ENCODE data around the gene FHL2. TPM values are rescaled to one million over a fixed set of nuclear protein-coding genes. Genes with fewer than 3 reads are reported as not detected.

Gene FHL2
- total and polyA plus RNA-seq, 9 donors, result 300 to 1,049 (median 495) TPM

DNA sequence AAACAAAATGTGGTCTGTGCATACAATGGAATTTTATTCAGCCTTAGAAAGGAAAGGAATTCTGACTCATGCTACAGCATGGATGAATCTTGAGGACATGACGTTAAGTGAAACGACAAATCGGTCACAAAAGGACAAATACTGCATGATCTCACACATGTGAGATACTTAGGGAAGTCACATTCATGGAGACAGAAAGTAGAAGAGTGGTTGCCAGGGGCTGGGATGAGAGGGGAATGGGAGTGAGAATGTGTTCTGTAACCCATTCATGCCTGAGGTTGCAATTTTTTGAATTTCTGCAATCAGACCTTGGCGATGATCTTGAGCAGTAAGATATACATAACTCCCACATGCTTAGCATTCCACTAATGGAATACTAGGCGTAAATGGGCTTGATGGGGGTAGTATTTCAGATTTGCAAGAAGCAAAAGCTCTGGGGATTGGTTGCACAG, 22.0 kb downstream of the FHL2 start:
- Histone ChIP-seq H3K27me3 (no peaks in the 10 kb centered on the region), H3K9me3 (no peaks in the 10 kb centered on the region), H3K27ac (peak overlapping the region; percentile 79 to 98), H3K36me3 (no peaks in the 10 kb centered on the region), H3K4me3 (no peak overlapping the region), H3K4me1 (ENCODE audit: insufficient read depth) (peaks cover 58% of the 10 kb centered on the region)
- WGBS, 3 donors, result 22 to 35% (median 33%) methylated on average over 5 of the region's 5 CpGs
- peak in 2 of 5 donors; percentile 6 to 8 for DNase-seq
- intact Hi-C loops (cut with DNase I), result loop anchor here in 1 of 4 donors (5.0 kb wide), 1 partner anchor 120 kb away; no protein-coding TSS in a partner anchor
- TF ChIP-seq POLR2A (IDR thresholded peaks at IDR 0.05) (no peak), EP300 (IDR thresholded peaks at IDR 0.05) (no peak)
- TF ChIP-seq, protein P1, sequence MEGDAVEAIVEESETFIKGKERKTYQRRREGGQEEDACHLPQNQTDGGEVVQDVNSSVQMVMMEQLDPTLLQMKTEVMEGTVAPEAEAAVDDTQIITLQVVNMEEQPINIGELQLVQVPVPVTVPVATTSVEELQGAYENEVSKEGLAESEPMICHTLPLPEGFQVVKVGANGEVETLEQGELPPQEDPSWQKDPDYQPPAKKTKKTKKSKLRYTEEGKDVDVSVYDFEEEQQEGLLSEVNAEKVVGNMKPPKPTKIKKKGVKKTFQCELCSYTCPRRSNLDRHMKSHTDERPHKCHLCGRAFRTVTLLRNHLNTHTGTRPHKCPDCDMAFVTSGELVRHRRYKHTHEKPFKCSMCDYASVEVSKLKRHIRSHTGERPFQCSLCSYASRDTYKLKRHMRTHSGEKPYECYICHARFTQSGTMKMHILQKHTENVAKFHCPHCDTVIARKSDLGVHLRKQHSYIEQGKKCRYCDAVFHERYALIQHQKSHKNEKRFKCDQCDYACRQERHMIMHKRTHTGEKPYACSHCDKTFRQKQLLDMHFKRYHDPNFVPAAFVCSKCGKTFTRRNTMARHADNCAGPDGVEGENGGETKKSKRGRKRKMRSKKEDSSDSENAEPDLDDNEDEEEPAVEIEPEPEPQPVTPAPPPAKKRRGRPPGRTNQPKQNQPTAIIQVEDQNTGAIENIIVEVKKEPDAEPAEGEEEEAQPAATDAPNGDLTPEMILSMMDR (IDR thresholded peaks at IDR 0.05), result no peak

DNA sequence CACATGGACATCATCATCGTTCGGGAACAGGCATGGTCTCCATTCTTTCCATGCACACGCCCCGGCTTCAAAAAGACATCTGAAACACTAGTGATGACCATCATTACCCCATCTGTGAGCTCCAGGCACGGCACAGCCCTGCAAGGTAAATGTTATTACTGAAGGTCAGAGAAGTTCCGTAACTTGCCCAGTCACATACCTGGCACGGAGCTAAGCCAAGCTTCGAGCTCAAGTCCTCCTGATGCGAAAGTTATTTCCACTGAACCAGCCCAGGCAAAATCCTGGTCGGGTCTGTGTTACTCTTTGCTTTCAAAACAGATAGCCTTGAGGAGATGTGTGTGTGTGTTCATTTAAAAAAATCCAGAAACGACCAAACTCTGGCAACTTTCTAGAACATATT, 22.8 kb downstream of the FHL2 start:
- no peak overlapping the region for H3K4me3 ChIP-seq
- intact Hi-C loops (cut with DNase I), result loop anchor here in 1 of 4 donors (5.0 kb wide), 1 partner anchor 121 kb away; no protein-coding TSS in a partner anchor

DNA sequence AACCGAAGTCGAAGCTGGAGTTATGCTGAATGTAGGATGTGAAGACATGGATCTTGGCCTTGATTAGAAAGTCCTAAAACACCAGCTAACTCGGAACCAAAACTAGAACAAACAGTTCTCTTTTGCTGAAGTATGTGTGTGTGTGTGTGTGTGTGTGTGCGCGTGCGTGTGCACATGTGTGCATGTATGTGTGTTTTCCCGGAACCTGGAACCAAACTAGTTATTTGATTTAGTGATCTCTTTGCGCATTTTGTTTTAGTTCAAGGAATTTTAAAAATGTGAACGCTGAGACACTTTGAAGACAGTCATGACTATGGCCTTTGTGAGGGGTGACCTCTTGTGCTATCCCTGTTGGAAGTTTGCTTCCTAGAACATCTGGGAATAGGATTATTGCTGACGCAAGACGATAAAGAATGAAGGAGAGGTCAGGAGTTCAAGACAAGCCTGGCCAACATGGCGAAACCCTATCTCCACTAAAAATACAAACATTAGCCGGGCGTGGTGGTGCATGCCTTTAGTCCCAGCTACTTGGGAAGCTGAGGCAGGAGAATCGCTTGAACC, 23.8 kb downstream of the FHL2 start:
- peak; percentile 65 to 81 (median 75) for DNase-seq
- H3K27ac ChIP-seq, result peak overlapping the region; percentile 79 to 98
- TF ChIP-seq POLR2A (IDR thresholded peaks at IDR 0.05), result no peak
- peak; percentile 79 for TF ChIP-seq EP300 (IDR thresholded peaks at IDR 0.05)
- TF ChIP-seq, protein P1 (IDR thresholded peaks at IDR 0.05), result peak in 1 of 3 donors; percentile 10
- no peaks in the 10 kb centered on the region for H3K9me3 ChIP-seq
- no peaks in the 10 kb centered on the region for H3K27me3 ChIP-seq
- WGBS, 3 donors, result 11 to 25% (median 12%) methylated on average over 15 of the region's 15 CpGs
- H3K4me3 ChIP-seq, result no peak overlapping the region
- no peaks in the 10 kb centered on the region for H3K36me3 ChIP-seq
- intact Hi-C loops (cut with DNase I), result loop anchor here in 1 of 4 donors (5.0 kb wide), 1 partner anchor 122 kb away; no protein-coding TSS in a partner anchor
- peaks cover 52% of the 10 kb centered on the region for H3K4me1 ChIP-seq (ENCODE audit: insufficient read depth)

More for the DNA sequence above, 22.8 kb downstream of the FHL2 start:
- Histone ChIP-seq H3K36me3 (no peaks in the 10 kb centered on the region), H3K9me3 (no peaks in the 10 kb centered on the region), H3K4me1 (ENCODE audit: insufficient read depth) (peaks cover 55% of the 10 kb centered on the region), H3K27me3 (no peaks in the 10 kb centered on the region), H3K27ac (peak overlapping the region; percentile 79 to 98)
- peak in 4 of 5 donors; percentile 37 to 60 (median 39) for DNase-seq
- TF ChIP-seq POLR2A (IDR thresholded peaks at IDR 0.05) (no peak), EP300 (IDR thresholded peaks at IDR 0.05) (no peak)
- TF ChIP-seq, protein P1 (IDR thresholded peaks at IDR 0.05), result no peak
- WGBS, 3 donors, result 30 to 54% (median 36%) methylated on average over 11 of the region's 11 CpGs

DNA sequence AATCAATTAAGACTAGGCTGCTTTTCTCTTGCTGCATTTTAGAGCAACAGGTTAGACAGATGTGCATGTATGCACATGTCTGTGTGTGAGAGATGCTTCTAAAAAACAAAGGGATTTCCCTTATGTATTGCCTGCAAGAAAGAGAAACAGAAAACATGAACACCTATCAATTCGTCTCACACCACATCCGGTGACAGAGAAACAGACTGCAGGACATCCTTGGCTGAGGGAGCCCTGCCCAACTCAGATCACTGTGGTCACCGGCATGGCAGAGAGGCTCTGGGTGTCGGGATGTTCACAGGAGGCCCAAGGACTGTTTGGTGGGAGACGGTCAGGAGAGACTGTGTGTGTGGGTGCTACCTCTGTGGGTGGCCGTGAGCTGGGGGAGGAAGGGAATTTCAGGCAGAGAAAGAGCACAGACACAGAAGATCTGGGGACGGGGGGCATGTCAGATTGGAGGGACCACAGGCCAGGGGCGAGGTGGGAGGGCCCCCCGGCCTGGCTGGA, 24.9 kb downstream of the FHL2 start:
- DNase-seq, result peak in 2 of 5 donors; percentile 15 to 57
- WGBS, 3 donors, result 14 to 43% (median 33%) methylated on average over 9 of the region's 9 CpGs
- H3K9me3 ChIP-seq, result no peaks in the 10 kb centered on the region
- H3K4me1 ChIP-seq (ENCODE audit: insufficient read depth), result peaks cover 44% of the 10 kb centered on the region
- H3K36me3 ChIP-seq, result no peaks in the 10 kb centered on the region
- H3K27me3 ChIP-seq, result no peaks in the 10 kb centered on the region
- H3K27ac ChIP-seq, result peak overlapping the region; percentile 79 to 98
- H3K4me3 ChIP-seq, result no peak overlapping the region
- intact Hi-C loops (cut with DNase I), result loop anchor here in 2 of 4 donors (5.0 kb wide), 1 partner anchor 143 kb away; no protein-coding TSS in a partner anchor
- TF ChIP-seq EP300 (IDR thresholded peaks at IDR 0.05), result no peak
- TF ChIP-seq POLR2A (IDR thresholded peaks at IDR 0.05), result no peak
- TF ChIP-seq, protein P1 (IDR thresholded peaks at IDR 0.05), result no peak
